ENCODE measurements around the gene SARDH.

DNA sequence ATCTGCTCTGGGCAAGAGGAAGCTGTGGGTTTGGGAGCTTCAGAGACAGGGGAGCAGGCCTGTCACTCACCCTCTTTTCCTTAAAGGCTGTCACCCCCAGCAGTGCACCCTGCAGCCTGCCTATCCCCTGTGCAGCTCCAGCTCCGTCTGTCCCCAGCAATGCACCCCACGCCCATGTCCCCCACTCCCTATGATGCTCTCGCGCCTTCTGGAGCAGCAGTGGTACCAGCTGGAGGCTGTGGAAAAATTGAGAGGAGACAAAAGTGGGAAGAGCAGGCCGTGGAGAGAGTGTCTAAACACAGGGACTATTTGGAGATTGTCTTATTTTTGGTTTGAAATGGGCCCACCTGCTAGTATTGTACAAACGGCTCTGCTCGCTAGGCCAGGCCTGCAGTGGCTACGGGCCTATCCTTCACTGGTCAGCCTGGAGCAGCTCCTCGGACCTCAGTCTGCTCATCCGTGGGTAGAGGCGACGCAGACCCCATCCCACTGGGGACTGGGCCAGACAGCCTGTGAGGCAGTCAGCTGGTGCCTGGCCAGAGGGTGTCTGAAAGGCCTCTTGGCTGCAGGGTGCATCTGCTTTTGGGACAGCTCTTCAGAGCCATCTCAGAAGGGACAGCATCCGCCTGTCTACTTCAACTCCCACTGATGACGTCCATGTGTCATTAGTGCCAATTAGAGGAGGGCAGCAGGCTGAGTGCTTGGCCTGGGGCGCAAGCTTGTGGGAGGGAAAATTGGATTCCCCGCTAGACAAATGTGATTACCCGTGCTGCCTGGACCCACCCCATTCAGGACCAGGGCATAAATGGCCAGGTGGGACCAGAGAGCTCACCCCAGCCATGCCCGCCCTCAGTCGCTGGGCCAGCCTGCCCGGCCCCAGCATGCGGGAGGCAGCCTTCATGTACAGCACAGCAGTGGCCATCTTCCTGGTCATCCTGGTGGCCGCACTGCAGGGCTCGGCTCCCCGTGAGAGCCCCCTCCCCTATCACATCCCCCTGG is 102.3 kb downstream of the SARDH start, which contains the start of gene DBH:
- TF ChIP-seq, protein P1, sequence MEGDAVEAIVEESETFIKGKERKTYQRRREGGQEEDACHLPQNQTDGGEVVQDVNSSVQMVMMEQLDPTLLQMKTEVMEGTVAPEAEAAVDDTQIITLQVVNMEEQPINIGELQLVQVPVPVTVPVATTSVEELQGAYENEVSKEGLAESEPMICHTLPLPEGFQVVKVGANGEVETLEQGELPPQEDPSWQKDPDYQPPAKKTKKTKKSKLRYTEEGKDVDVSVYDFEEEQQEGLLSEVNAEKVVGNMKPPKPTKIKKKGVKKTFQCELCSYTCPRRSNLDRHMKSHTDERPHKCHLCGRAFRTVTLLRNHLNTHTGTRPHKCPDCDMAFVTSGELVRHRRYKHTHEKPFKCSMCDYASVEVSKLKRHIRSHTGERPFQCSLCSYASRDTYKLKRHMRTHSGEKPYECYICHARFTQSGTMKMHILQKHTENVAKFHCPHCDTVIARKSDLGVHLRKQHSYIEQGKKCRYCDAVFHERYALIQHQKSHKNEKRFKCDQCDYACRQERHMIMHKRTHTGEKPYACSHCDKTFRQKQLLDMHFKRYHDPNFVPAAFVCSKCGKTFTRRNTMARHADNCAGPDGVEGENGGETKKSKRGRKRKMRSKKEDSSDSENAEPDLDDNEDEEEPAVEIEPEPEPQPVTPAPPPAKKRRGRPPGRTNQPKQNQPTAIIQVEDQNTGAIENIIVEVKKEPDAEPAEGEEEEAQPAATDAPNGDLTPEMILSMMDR (IDR thresholded peaks at IDR 0.05 in 4 of 5, conservative IDR thresholded peaks at IDR 0.05 in 1 of 5) = no peak
- TF ChIP-seq POLR2A (IDR thresholded peaks at IDR 0.05) = no peak
